Ovary (tissue), 9 donors: Measurements from ENCODE around the gene CHERP. TPM values are rescaled to one million over a fixed set of nuclear protein-coding genes. Genes with fewer than 3 reads are reported as not detected.

Experiments
- DNase-seq, 5 donors: peaks; one replicate each; pipeline ENCODE4 v3.0.0-alpha.2; 2019 to 2020
- H3K27ac ChIP-seq, 2 donors: fragments of 200-600 bp; one replicate each; pipeline versions ENCODE4 v1.5.1 to v1.8.0; 2019 to 2022
- H3K27me3 ChIP-seq: fragments of 200-600 bp; one replicate; pipeline ENCODE4 v1.8.0; 2022
- H3K36me3 ChIP-seq: fragments of 200-600 bp; sonication (generic); one replicate; pipeline ENCODE4 v1.5.1; 2019
- H3K4me1 ChIP-seq: one replicate; pipeline ENCODE4 v1.8.1; 2013; ENCODE audit warnings: mild to moderate bottlenecking, moderate library complexity; ENCODE audit not compliant: insufficient read depth
- H3K4me3 ChIP-seq: fragments of 200-600 bp; sonication (generic); one replicate; pipeline ENCODE4 v1.5.1; 2017
- H3K9me3 ChIP-seq, 2 donors: fragments of 200-600 bp in 1 of 2; sonication (generic) in 1 of 2; one replicate each; pipeline versions ENCODE4 v1.5.1 to v1.8.1; 2013 to 2019; ENCODE audit warnings: mild to moderate bottlenecking in 1 of 2, moderate library complexity in 1 of 2
- EP300 ChIP-seq: sonication (generic); formaldehyde crosslinking; IDR thresholded peaks from one replicate; pipeline ENCODE4 v1.6.1; 2017; ENCODE audit warnings: antibody characterized with exemption
- POLR2A ChIP-seq: fragments of 450-650 bp; IDR thresholded peaks from one replicate; pipeline ENCODE4 v1.6.1; 2017; ENCODE audit warnings: antibody characterized with exemption, mild to moderate bottlenecking, moderate library complexity
- WGBS, 3 donors: extraction: QIAGEN DNeasy Blood & Tissue Kit in 1 of 3; methylation state at CpG; one replicate each; pipeline versions ENCODE4 v1.1.5 to v1.1.7; 2013 to 2017; 5-methylcytosine and 5-hydroxymethylcytosine counted together
- intact Hi-C, 4 donors: fragments of 100-400 bp; cut with DNase I; formaldehyde crosslinking; loops; one replicate each; pipeline versions ENCODE4 v1.11.0 to v1.15.1; 2022 to 2023
- polyA plus RNA-seq, 2 donors: library from polyadenylated mRNA; stranded (reverse); fragments of 200-250 nt in 1 of 2; fragments of 350-450 nt in 1 of 2; fragmentation: Illumina TruSeq in 1 of 2; extraction: RNeasy Lipid Tissue Mini Kit (QIAGEN cat#74804) in 1 of 2; gene quantifications; one replicate each; pipeline ENCODE4 v1.2.3, GENCODE V29; 2013 to 2014
- total RNA-seq, 7 donors: library from RNA; depleted of rRNA in 2 of 7; stranded (reverse); fragments of >200 nt in 2 of 7; fragmentation: NEBNext Ultra II Directional in 3 of 7; extraction: Animal tissue kit (Norgen Biotek cat#: 25700) in 3 of 7; gene quantifications; one replicate each; pipeline versions ENCODE4 v1.1.0 to v1.2.4, GENCODE V29; 2016 to 2023
- TF ChIP-seq, protein P1 (sequence below), 3 donors: fragments of 450-650 bp in 2 of 3; fragments of 200-600 bp in 1 of 3; IDR thresholded peaks; one replicate each; pipeline versions ENCODE4 v1.5.1 to v1.8.0; 2016 to 2022; ENCODE audit warnings: antibody characterized with exemption in 3 of 3, mild to moderate bottlenecking in 1 of 3
- donor health status: DM: no; HTN: no; CAD: no; lungs with moderate emphysema.
- donor health status: DM: no; HTN: no; CAD: no.
- donor health status: Bipolar disorder and iron deficiency.
- donor health status: DM: yes; HTN: yes; CAD: no.
- donor health status: DM: no; HTN: no; CAD: no.
- donor health status: DM: yes; HTN: yes; CAD: no.

The CHERP gene
- total and polyA plus RNA-seq, 9 donors, result 5.9 to 52.6 (median 39.7) TPM

DNA sequence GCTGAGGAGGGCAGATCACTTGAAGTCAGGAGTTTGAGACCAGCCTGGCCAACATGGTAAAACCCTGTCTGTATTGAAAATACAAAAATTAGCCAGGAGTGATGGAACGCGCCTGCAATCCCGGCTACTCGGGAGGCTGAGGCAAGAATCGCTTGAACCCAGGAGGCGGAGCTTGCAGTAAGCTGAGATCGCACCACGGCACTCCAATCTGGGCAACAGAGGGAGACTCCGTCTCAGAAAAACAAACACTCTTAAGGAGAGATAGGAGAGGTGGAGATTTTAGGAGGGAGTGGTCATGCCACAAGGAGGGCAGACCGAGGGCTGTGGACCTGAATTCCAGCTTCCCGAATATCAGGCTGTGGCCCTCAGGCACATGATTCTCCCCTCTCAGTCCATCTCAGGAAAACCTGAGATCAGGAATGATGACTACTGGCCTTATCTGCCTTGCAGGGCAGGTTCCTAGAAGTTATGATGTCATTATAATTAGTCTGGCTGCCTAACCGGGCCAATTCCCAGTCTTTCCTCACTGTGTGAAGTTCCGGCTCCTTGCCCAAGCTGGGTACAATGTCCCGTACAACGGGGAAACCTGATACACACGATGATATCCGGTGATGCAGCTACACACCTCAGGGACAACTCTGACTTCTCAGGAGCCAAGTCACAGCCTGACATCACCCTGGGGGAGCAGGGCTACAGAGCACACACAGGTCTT, 27.5 kb upstream of the CHERP start:
- Histone ChIP-seq H3K27ac (no peak overlapping the region), H3K36me3 (no peaks in the 10 kb centered on the region), H3K4me3 (no peak overlapping the region), H3K9me3 (no peaks in the 10 kb centered on the region), H3K4me1 (peaks cover 15% of the 10 kb centered on the region), H3K27me3 (no peaks in the 10 kb centered on the region)
- intact Hi-C loops, result loop anchor here in 1 of 4 donors (5.0 kb wide), 1 partner anchor 58 kb away; the partner anchor contains the start of gene MED26
- DNase-seq, result no peak
- WGBS, 3 donors, result 81 to 89% (median 83%) methylated on average over 17 of the region's 17 CpGs
- TF ChIP-seq EP300 (no peak), POLR2A (no peak)
- TF ChIP-seq, protein P1, sequence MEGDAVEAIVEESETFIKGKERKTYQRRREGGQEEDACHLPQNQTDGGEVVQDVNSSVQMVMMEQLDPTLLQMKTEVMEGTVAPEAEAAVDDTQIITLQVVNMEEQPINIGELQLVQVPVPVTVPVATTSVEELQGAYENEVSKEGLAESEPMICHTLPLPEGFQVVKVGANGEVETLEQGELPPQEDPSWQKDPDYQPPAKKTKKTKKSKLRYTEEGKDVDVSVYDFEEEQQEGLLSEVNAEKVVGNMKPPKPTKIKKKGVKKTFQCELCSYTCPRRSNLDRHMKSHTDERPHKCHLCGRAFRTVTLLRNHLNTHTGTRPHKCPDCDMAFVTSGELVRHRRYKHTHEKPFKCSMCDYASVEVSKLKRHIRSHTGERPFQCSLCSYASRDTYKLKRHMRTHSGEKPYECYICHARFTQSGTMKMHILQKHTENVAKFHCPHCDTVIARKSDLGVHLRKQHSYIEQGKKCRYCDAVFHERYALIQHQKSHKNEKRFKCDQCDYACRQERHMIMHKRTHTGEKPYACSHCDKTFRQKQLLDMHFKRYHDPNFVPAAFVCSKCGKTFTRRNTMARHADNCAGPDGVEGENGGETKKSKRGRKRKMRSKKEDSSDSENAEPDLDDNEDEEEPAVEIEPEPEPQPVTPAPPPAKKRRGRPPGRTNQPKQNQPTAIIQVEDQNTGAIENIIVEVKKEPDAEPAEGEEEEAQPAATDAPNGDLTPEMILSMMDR (IDR thresholded peaks at IDR 0.05), result no peak

- DNase-seq, result no peak
- H3K36me3 ChIP-seq, result no peaks in the 10 kb centered on the region
- no peaks in the 10 kb centered on the region for H3K9me3 ChIP-seq
- no peak overlapping the region for H3K27ac ChIP-seq
- H3K27me3 ChIP-seq, result no peaks in the 10 kb centered on the region
- peaks cover 7% of the 10 kb centered on the region for H3K4me1 ChIP-seq
- TF ChIP-seq EP300 (no peak), POLR2A (no peak)
- TF ChIP-seq, protein P1 (IDR thresholded peaks at IDR 0.05), result no peak
- no peak overlapping the region for H3K4me3 ChIP-seq
- 87 to 95% (median 91%) methylated on average over 5 of the region's 5 CpGs for WGBS, 3 donors
- intact Hi-C loops, result no loop called here
Measured at GRCh38 chr19:16566702-16567101, 24.5 kb upstream of the CHERP start.

DNA sequence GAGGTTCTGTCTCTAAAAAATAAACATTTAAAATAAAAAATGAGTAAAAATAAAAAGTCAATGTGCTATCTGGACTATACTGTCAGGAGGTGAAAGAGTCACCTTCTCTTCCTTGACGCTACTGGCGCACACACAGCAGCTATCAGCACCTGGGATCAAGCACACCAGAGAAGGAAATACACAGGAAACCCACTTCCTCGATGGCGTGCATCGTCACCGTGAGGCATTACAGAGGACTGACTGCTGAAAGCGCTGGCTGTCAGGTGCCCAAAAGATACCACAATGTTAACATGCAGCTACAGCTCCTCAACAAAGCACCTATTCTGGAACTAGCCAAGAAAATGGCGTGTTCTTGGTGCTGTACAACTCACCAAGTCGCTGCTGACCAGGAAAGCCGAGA, 23.9 kb upstream of the CHERP start:
- TF ChIP-seq EP300 (no peak), POLR2A (no peak)
- TF ChIP-seq, protein P1 (IDR thresholded peaks at IDR 0.05), result no peak
- WGBS, 3 donors, result 93 to 96% (median 94%) methylated on average over 10 of the region's 10 CpGs
- Histone ChIP-seq H3K27me3 (no peaks in the 10 kb centered on the region), H3K4me1 (peaks cover 2% of the 10 kb centered on the region), H3K9me3 (no peaks in the 10 kb centered on the region), H3K4me3 (no peak overlapping the region), H3K27ac (no peak overlapping the region), H3K36me3 (no peaks in the 10 kb centered on the region)
- intact Hi-C loops, result no loop called here
- DNase-seq, result no peak

DNA sequence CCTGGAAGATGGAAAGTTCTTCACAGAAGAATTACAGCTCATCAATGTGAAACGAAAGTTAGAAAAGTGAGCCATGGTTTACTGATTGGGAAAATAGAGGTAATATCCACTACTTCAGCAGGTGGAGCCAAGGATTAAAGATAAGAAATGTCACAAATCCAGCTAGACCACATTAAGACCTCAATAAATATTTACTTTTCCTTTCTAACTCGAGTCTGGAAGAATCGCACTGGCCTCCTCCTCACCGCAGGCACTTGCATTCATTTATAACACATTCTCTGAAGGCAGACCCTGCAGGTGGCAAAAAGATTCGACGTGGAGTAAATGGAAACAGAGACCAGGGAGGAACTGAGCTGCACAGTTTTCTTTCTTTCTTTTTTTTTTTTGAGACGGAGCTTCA, 22.6 kb upstream of the CHERP start:
- Histone ChIP-seq H3K27me3 (no peaks in the 10 kb centered on the region), H3K27ac (no peak overlapping the region), H3K4me3 (no peak overlapping the region), H3K36me3 (no peaks in the 10 kb centered on the region), H3K4me1 (no peaks in the 10 kb centered on the region), H3K9me3 (no peaks in the 10 kb centered on the region)
- TF ChIP-seq EP300, result no peak
- TF ChIP-seq POLR2A, result no peak
- TF ChIP-seq, protein P1 (IDR thresholded peaks at IDR 0.05), result no peak
- 84 to 85% (median 84%) methylated on average over 7 of the region's 7 CpGs for WGBS, 3 donors
- DNase-seq, result no peak
- intact Hi-C loops, result no loop called here
